Measurements from ENCODE around the gene CLPTM1L. TPM values are rescaled to one million over a fixed set of nuclear protein-coding genes. Genes with fewer than 3 reads are reported as not detected.
A peak's percentile ranks its signal among the peaks of the same experiment; 100 is the strongest.

The CLPTM1L gene
- total RNA-seq, 1 donor from 2014 or later = 74.8 TPM

DNA sequence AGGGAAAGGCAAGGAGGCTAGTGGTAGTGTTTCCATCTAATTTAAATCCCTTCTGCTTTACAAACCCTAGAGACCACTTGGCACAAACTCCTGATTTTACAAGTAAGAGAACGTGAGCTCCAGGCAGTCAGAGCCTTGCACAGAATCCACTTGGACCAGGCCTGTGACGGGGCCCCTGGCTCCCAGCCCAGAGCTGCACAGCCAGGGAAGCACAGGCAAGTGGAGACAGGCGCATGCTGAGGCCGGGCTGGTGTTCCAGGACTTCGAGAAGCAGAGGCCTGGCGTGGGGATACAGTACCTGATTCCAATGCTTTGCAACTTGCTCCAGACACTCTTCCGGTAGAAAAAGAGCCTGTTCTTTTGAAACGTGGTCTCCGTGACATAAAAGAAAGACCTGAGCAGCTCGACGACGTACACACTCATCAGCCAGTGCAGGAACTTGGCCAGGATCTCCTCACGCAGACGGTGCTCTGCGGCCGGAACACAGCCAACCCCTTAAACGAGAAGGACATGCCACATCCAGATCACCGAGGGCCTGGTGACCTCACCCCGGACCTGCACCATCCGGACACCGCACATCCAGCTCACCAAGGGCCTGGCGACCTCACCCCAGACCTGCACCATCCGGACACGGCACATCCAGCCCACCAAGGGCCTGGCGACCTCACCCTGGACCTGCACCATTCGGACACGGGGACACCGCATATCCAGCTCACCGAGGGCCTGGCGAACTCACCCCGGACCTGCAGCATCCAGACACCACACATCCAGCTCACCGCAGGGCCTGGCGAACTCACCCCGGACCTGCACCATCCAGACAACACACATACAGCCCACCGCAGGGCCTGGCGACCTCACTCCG, 62.5 kb downstream of the CLPTM1L start:
- H3F3A ChIP-seq (ENCODE audit: low read depth) = no peaks in the 10 kb centered on the region
- TF ChIP-seq, protein P1, sequence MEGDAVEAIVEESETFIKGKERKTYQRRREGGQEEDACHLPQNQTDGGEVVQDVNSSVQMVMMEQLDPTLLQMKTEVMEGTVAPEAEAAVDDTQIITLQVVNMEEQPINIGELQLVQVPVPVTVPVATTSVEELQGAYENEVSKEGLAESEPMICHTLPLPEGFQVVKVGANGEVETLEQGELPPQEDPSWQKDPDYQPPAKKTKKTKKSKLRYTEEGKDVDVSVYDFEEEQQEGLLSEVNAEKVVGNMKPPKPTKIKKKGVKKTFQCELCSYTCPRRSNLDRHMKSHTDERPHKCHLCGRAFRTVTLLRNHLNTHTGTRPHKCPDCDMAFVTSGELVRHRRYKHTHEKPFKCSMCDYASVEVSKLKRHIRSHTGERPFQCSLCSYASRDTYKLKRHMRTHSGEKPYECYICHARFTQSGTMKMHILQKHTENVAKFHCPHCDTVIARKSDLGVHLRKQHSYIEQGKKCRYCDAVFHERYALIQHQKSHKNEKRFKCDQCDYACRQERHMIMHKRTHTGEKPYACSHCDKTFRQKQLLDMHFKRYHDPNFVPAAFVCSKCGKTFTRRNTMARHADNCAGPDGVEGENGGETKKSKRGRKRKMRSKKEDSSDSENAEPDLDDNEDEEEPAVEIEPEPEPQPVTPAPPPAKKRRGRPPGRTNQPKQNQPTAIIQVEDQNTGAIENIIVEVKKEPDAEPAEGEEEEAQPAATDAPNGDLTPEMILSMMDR (IDR thresholded peaks at IDR 0.05) = no peak
- TF ChIP-seq EZH2phosphoT487 (IDR thresholded peaks at IDR 0.05) (no peak), EZH2 (IDR thresholded peaks at IDR 0.05) (no peak)
- Mint-ChIP-seq H3K4me1 (no peaks in the 10 kb centered on the region), H3K27ac (peak overlapping the region; percentile 46), H3K9me3 (no peaks in the 10 kb centered on the region), H3K36me3 (peaks cover 3% of the 10 kb centered on the region), H3K27me3 (ENCODE audit: insufficient read depth, low read depth) (no peaks in the 10 kb centered on the region), H3K4me3 (no peak overlapping the region)
- H3K9ac ChIP-seq = no peak overlapping the region
- no peaks in the 10 kb centered on the region for H3K79me2 ChIP-seq (ENCODE audit: low read depth)
- no peaks in the 10 kb centered on the region for H3K36me3 ChIP-seq
- H3K4me2 ChIP-seq = no peak overlapping the region
- H3K4me1 ChIP-seq = no peaks in the 10 kb centered on the region
- no peak for DNase-seq (ENCODE audit: low spot score)
- no peak overlapping the region for H2AFZ ChIP-seq (replicated peaks)
- H3K9me3 ChIP-seq (ENCODE audit: low read depth) = no peaks in the 10 kb centered on the region
- H3K4me3 ChIP-seq = no peak overlapping the region
- H3K27ac ChIP-seq = no peak overlapping the region
- H3K27me3 ChIP-seq = no peaks in the 10 kb centered on the region
- H4K20me1 ChIP-seq (ENCODE audit: low read depth) = no peaks in the 10 kb centered on the region

DNA sequence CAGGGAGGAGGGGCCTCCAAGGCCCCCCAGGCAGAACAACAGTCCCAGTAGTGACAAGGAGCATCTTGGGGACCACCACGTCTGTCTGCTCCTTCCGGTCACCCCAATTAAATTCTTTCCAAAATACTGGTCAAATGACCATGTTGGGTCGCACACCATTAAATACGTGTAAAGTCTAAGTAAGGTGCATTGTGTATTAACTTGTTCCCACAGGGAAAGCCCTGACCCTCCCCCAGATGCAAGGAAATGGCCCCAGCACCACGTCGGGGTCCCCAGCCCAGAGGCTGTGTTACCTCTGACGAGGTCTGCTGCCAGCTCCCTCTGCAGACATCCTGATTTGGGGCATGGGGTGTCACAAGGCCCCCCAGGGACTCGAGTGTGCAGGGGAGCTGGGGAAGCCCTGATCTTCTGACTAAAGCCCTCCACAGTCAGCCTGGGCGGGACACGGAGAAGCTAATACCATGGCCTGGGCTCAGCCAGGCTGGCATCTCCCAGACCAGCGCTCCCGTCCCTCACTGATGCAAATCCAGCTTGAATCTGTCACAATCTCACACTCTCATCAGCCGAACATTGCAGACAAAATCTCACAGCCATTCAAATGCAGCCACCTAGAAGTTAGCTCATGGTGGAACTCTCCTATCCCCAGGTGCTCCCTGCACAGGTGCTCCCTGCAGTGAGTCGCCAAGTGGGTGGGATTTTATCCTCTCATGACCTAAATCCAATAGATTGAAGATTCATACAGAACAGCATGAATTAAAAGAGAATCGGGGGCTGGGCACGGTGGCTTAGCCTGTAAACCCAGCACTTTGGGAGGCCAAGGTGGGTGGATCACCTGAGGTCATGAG, 63.6 kb downstream of the CLPTM1L start:
- Mint-ChIP-seq H3K27ac (no peak overlapping the region), H3K4me1 (no peaks in the 10 kb centered on the region), H3K36me3 (peaks cover 3% of the 10 kb centered on the region), H3K4me3 (no peak overlapping the region), H3K27me3 (ENCODE audit: insufficient read depth, low read depth) (peaks cover 2% of the 10 kb centered on the region), H3K9me3 (no peaks in the 10 kb centered on the region)
- no peak for DNase-seq (ENCODE audit: low spot score)
- no peak overlapping the region for H3K4me3 ChIP-seq
- H3K79me2 ChIP-seq (ENCODE audit: low read depth) = no peaks in the 10 kb centered on the region
- no peaks in the 10 kb centered on the region for H3K36me3 ChIP-seq
- H3K27me3 ChIP-seq = no peaks in the 10 kb centered on the region
- H3K27ac ChIP-seq = no peak overlapping the region
- no peaks in the 10 kb centered on the region for H3K9me3 ChIP-seq (ENCODE audit: low read depth)
- H3K9ac ChIP-seq = no peak overlapping the region
- H2AFZ ChIP-seq (replicated peaks) = no peak overlapping the region
- TF ChIP-seq EZH2phosphoT487 (IDR thresholded peaks at IDR 0.05) = no peak
- TF ChIP-seq, protein P1 (IDR thresholded peaks at IDR 0.05) = no peak
- no peak for TF ChIP-seq EZH2 (IDR thresholded peaks at IDR 0.05)
- H3F3A ChIP-seq (ENCODE audit: low read depth) = no peaks in the 10 kb centered on the region
- H3K4me2 ChIP-seq = no peak overlapping the region
- H4K20me1 ChIP-seq (ENCODE audit: low read depth) = no peaks in the 10 kb centered on the region
- H3K4me1 ChIP-seq = no peaks in the 10 kb centered on the region

DNA sequence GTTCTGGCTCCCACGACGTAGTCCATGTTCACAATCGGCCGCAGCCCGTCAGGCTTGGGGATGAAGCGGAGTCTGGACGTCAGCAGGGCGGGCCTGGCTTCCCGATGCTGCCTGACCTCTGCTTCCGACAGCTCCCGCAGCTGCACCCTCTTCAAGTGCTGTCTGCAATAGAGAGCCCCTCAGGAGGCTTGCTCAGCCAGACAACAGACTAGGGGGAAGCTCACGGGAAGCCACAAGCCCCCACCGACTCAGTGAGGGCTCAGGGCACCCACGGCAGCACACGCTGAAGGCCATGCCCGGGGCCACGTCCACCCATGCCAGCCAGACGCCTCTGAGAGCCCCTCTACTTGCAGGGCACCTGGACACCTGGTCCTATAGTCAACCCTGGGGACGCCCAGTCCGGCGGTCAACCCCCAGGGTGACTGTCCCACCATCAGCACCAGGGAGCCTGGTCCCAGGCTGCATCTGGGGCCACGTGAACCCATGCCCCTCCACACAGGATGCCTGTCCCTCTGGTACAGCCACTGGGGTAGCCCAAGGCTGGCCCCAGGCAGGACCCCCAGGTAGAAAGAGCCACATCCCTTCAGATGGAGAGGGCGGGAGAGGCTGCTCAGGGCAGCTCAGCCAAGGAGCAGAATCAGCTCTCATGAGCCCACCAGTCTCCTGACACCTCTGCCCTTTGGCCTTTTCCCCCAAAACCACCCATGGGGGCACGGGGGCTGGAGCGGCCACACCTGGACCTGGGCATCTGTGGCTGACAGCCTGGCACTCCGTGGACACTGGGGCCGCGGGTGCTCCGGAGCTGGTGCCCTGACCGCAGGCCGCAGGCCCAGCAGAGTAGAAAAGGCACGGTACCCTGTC, 64.5 kb downstream of the CLPTM1L start:
- Histone ChIP-seq H3K9ac (no peak overlapping the region), H3K79me2 (ENCODE audit: low read depth) (no peaks in the 10 kb centered on the region), H3K4me3 (no peak overlapping the region), H3K9me3 (ENCODE audit: low read depth) (no peaks in the 10 kb centered on the region), H3K27me3 (no peaks in the 10 kb centered on the region), H2AFZ (replicated peaks) (no peak overlapping the region), H3K27ac (no peak overlapping the region), H3K4me1 (no peaks in the 10 kb centered on the region), H4K20me1 (ENCODE audit: low read depth) (no peaks in the 10 kb centered on the region), H3F3A (ENCODE audit: low read depth) (no peaks in the 10 kb centered on the region), H3K4me2 (no peak overlapping the region), H3K36me3 (no peaks in the 10 kb centered on the region)
- TF ChIP-seq, protein P1 (IDR thresholded peaks at IDR 0.05) = no peak
- TF ChIP-seq EZH2phosphoT487 (IDR thresholded peaks at IDR 0.05) = no peak
- no peaks in the 10 kb centered on the region for H3K4me1 Mint-ChIP-seq
- DNase-seq (ENCODE audit: low spot score) = no peak
- H3K27ac Mint-ChIP-seq = no peak overlapping the region
- no peaks in the 10 kb centered on the region for H3K9me3 Mint-ChIP-seq
- H3K36me3 Mint-ChIP-seq = peaks cover 3% of the 10 kb centered on the region
- H3K27me3 Mint-ChIP-seq (ENCODE audit: insufficient read depth, low read depth) = peaks cover 2% of the 10 kb centered on the region
- H3K4me3 Mint-ChIP-seq = no peak overlapping the region

Measured in neural progenitor cell (in vitro differentiated cells).